ENCODE data around the gene SIT1.

Gene SIT1

DNA sequence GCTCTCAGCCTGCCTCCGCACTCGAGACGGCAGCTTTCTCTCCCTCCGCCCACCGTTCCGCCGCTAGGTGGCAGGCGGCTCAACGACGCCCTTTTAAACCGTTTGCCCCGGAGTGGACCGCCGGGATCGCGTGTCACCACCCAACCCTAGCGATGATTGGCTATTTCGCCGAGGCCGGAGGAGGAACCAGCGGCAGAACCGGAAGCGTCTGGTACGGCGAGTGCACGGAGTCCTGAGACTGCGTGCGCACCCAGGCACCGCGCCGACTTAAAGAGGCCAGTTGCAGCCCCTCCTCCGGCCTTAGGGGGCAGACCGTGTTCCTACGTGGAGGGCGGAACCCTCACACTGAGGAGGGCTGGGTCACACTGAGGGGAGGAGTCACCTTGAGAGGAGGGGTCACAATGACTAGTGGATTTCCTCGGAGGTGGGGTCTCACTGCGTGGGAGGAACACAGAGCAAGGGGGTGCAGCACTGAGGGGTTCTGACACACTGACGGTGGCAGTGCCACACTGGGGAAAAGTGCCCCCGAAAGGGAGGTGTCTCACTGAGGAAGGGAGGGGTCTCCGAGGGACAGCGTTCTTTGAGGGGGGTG is 46.6 kb downstream of the SIT1 start:
- peak; percentile 99 for DNase-seq

DNA sequence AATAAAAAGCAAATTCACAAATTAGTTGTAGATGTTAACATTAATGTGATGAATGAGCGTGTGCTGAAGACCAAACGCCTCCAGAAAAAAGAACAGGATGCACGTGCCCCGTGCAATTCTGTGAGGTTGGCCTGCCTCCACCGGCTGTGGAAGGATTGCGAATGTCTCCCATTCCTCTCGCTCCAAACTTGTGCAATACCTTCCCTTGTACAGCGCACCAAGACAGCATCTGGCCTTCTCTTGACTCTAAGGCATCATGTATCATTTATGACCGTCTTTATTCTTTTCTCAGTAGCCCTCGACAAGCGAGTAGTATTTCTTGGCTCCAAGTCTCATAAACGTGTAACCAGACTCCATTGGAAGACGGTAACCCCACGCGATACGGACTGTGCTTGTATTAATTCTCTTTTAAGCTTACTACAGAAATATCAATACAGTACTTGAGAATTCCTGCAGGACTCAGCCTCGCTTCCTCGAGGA is 47.2 kb downstream of the SIT1 start:
- no peak for DNase-seq

DNA sequence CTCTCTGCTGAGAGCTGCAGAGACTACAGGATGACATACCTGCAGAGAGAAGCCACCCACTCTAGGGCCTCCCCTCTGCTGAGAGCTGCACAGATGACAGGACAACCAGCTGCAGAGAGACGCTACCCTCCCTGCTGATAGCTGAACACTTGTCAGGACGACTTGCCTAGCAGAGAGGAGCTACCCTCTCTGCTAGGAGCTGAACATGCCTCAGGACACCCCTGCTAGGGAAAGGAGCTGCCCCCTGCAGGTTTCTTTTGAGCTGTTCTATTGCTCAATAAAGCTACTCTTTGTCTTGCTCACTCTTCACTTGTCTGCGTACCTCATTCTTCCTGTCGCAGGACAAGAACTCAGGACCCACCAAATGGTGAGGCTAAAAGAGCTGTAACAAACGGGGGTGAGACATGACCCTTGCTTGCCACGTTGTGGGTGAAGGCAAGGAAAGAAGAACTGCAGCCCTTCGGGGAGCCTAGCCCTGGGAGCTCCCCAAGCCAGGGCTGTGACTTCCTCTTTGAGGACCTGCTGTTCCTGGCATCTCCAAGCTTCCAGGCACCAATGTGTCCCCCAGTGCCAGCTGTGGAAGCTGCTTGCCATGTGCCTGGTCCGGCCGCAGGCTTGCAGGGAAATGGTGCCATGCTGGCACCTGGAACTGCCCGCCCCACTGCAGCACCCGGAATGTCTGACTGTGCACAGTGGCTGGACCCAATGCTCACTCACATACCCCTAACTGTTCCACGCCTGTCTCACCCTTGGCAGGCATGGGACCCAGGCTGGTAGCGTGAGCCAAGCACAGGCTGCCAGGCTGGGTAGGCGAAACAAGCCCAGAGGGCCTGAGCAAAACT is 50.7 kb downstream of the SIT1 start:
- DNase-seq: no peak
